Heart left ventricle (tissue), 16 donors: ENCODE measurements around the gene NHLRC4. TPM values are rescaled to one million over a fixed set of nuclear protein-coding genes. Genes with fewer than 3 reads are reported as not detected.

Source experiments
- ATAC-seq, 4 donors: fragments of 200-7000 bp; cut with Tn5 transposase; one replicate each; pipeline ENCODE4 v1.9.1; 2020 to 2022; ENCODE audit warnings: moderate library complexity in 4 of 4, mild to moderate bottlenecking in 3 of 4, moderate number of reproducible peaks in 1 of 4
- DNase-seq, 5 donors: peaks; one replicate each; pipeline ENCODE4 v3.0.0-alpha.2; 2020
- H3K27ac ChIP-seq, 12 donors: fragments of 200-600 bp; sonication (generic) in 4 of 12; one replicate each; pipeline versions ENCODE4 v1.5.0 to v1.8.0; 2016 to 2022; ENCODE audit warnings: mild to moderate bottlenecking in 2 of 12
- H3K27me3 ChIP-seq, 9 donors: fragments of 200-600 bp; sonication (generic) in 2 of 9; one replicate each; pipeline versions ENCODE4 v1.5.1 to v1.8.0; 2016 to 2022; ENCODE audit warnings: mild to moderate bottlenecking in 3 of 9
- H3K36me3 ChIP-seq, 9 donors: fragments of 200-600 bp; sonication (generic) in 2 of 9; one replicate each; pipeline versions ENCODE4 v1.5.0 to v1.8.0; 2018 to 2022; ENCODE audit warnings: mild to moderate bottlenecking in 2 of 9
- H3K4me1 ChIP-seq, 12 donors: fragments of 200-600 bp; sonication (generic) in 4 of 12; one replicate each; pipeline versions ENCODE4 v1.5.0 to v1.8.0; 2016 to 2022; ENCODE audit warnings: mild to moderate bottlenecking in 3 of 12
- H3K4me3 ChIP-seq, 12 donors: fragments of 200-600 bp; sonication (generic) in 4 of 12; one replicate each; pipeline versions ENCODE4 v1.5.0 to v1.8.0; 2017 to 2022; ENCODE audit warnings: mild to moderate bottlenecking in 9 of 12, moderate library complexity in 4 of 12
- H3K9me3 ChIP-seq, 12 donors: fragments of 200-600 bp; sonication (generic) in 4 of 12; one replicate each; pipeline versions ENCODE4 v1.5.0 to v1.8.0; 2016 to 2022; ENCODE audit warnings: mild to moderate bottlenecking in 1 of 12
- CTCF ChIP-seq, 12 donors: fragments of 200-600 bp; sonication (generic) in 4 of 12; IDR thresholded peaks; one replicate each; pipeline versions ENCODE4 v1.5.0 to v1.8.0; 2018 to 2022; ENCODE audit warnings: antibody characterized with exemption in 12 of 12, mild to moderate bottlenecking in 5 of 12
- POLR2A ChIP-seq, 2 donors: fragments of 450-650 bp; IDR thresholded peaks; one replicate each; pipeline ENCODE4 v1.6.1; 2017; ENCODE audit warnings: antibody characterized with exemption in 2 of 2, mild to moderate bottlenecking in 2 of 2, moderate library complexity in 2 of 2
- WGBS, 4 donors: extraction: QIAGEN DNeasy Blood & Tissue Kit in 2 of 4; methylation state at CpG; one replicate each; pipeline versions ENCODE4 v1.1.5 to v1.1.7; 2013 to 2018; 5-methylcytosine and 5-hydroxymethylcytosine counted together
- intact Hi-C, 10 donors: fragments of 100-400 bp; cut with DNase I; formaldehyde crosslinking; loops; one replicate each; pipeline versions ENCODE4 v1.11.1 to v1.14.2; 2022
- polyA plus RNA-seq, 2 donors: library from polyadenylated mRNA; stranded (reverse); fragments of 200-250 nt; gene quantifications; one replicate each; pipeline ENCODE4 v1.2.3, GENCODE V29; 2013
- total RNA-seq, 9 donors: library from RNA; depleted of rRNA in 2 of 9; stranded (reverse); fragments of >200 nt in 2 of 9; fragmentation: NEBNext Ultra II Directional in 3 of 9; extraction: Animal tissue kit (Norgen Biotek cat#: 25700) in 3 of 9; gene quantifications; one replicate each; pipeline versions ENCODE4 v1.1.0 to v1.2.4, GENCODE V29; 2016 to 2023
- donor health status: ischemic (EF 13 %, LVEDD 7.1; RV severe dilation, severe dysfunction).
- donor health status: healthy with polysubstance abuse.
- donor health status: DM: no; HTN: yes; CAD: no.
- donor health status: DM: no; HTN: no; CAD: no.
- donor health status: ischemic (EF 25% LVEDD 6.9; RV normal size, moderate dysfunction).
- donor health status: ischemic (EF 25% LVEDD 5.7; RV mildly dilated, moderate dysfunction).
- donor health status: healthy.
- donor health status: DM: yes; HTN: yes; CAD: no.
- donor health status: ischemic (EF 35%, LVEDD 5.7; RV mildly dilated, moderate dysfunction).
- donor health status: nonischemic (EF 11% LVEDD 7.7; RV severe dilation, severe dysfunction).
- donor health status: DM: yes; HTN: yes; CAD: no.
- donor health status: PGD.
- donor health status: ischemic (EF 29% LVEDD 5.4; RV normal size, mild dysfunction).
- donor health status: nonischemic (EF 23%, LVEDD 6.1; RV moderate dilation, normal function).

Gene NHLRC4
- total and polyA plus RNA-seq, 11 donors: 0.23 to 0.86 (median 0.48) TPM; not detected in 1

GRCh38 chr16:561413-561794 lies 5.4 kb upstream of the NHLRC4 start:
- H3K4me1 ChIP-seq: peaks cover 0 to 32% (median 7%) of the 10 kb centered on the region in 12 donors
- intact Hi-C loops: no loop called here
- DNase-seq (no peak), ATAC-seq (no peak)
- H3K27me3 ChIP-seq: peaks cover 21 to 61% (median 27%) of the 10 kb centered on the region in 9 donors
- no peaks in the 10 kb centered on the region for H3K9me3 ChIP-seq
- no peak overlapping the region for H3K4me3 ChIP-seq
- 73 to 78% (median 73%) methylated on average over 5 to 15 of the region's 15 CpGs for WGBS, 4 donors
- no peaks in the 10 kb centered on the region for H3K36me3 ChIP-seq
- TF ChIP-seq CTCF (IDR thresholded peaks at IDR 0.05) (no peak), POLR2A (IDR thresholded peaks at IDR 0.05) (no peak)
- H3K27ac ChIP-seq: no peak overlapping the region

GRCh38 chr16:561957-562938 lies 4.6 kb upstream of the NHLRC4 start:
- peaks cover 0 to 40% (median 15%) of the 10 kb centered on the region in 12 donors for H3K4me1 ChIP-seq
- TF ChIP-seq CTCF (IDR thresholded peaks at IDR 0.05) (no peak), POLR2A (IDR thresholded peaks at IDR 0.05) (no peak)
- 75 to 88% (median 85%) methylated on average over 40 to 43 of the region's 43 CpGs for WGBS, 4 donors
- H3K36me3 ChIP-seq: no peaks in the 10 kb centered on the region
- H3K9me3 ChIP-seq: no peaks in the 10 kb centered on the region
- ATAC-seq (no peak), DNase-seq (no peak)
- intact Hi-C loops: no loop called here
- no peak overlapping the region for H3K27ac ChIP-seq
- peaks cover 21 to 61% (median 27%) of the 10 kb centered on the region in 9 donors for H3K27me3 ChIP-seq
- H3K4me3 ChIP-seq: no peak overlapping the region

GRCh38 chr16:563072-563644 lies 3.6 kb upstream of the NHLRC4 start:
- 85 to 91% (median 88%) methylated on average over 15 to 30 of the region's 30 CpGs for WGBS, 4 donors

More at GRCh38 chr16:563072-563644, 3.6 kb upstream of the NHLRC4 start:
- no peak for ATAC-seq
- intact Hi-C loops: no loop called here
- H3K9me3 ChIP-seq: no peaks in the 10 kb centered on the region
- no peak overlapping the region for H3K27ac ChIP-seq
- H3K4me3 ChIP-seq: no peak overlapping the region
- TF ChIP-seq POLR2A (IDR thresholded peaks at IDR 0.05) (no peak), CTCF (IDR thresholded peaks at IDR 0.05) (no peak)
- DNase-seq: no peak
- H3K27me3 ChIP-seq: peaks cover 21 to 61% (median 27%) of the 10 kb centered on the region in 9 donors
- H3K4me1 ChIP-seq: peaks cover 0 to 49% (median 23%) of the 10 kb centered on the region in 12 donors
- H3K36me3 ChIP-seq: no peaks in the 10 kb centered on the region
